SK-N-SH treated with all-trans-retinoic acid at 6 μM for 48 hours (cell line): ENCODE measurements around the gene SURF1.

ENCODE experiments used
- ARNTL ChIP-seq: fragments of 450-650 bp; formaldehyde crosslinking; IDR thresholded peaks from 2 replicates; pipeline ENCODE4 v1.5.0; 2020; ENCODE audit warnings: low read depth, mild to moderate bottlenecking, moderate library complexity, borderline replicate concordance
- CREB5 ChIP-seq: fragments of 250-450 bp; sonication (Bioruptor Pico); IDR thresholded peaks from 2 replicates; pipeline ENCODE4 v1.5.1; 2020; ENCODE audit warnings: low read depth, mild to moderate bottlenecking, moderate library complexity
- CSDC2 ChIP-seq: fragments of 250-450 bp; sonication (Bioruptor Pico); IDR thresholded peaks from 2 replicates; pipeline ENCODE4 v1.5.0; 2020; ENCODE audit warnings: mild to moderate bottlenecking, moderate library complexity
- CSRNP3 ChIP-seq: fragments of 250-450 bp; sonication (Bioruptor Pico); IDR thresholded peaks from 2 replicates; pipeline ENCODE4 v1.5.1; 2021; ENCODE audit warnings: mild to moderate bottlenecking, moderate library complexity
- ESRRG ChIP-seq: fragments of 250-450 bp; sonication (Bioruptor Pico); IDR thresholded peaks from 2 replicates; pipeline ENCODE4 v1.6.1; 2021; ENCODE audit warnings: mild to moderate bottlenecking
- GLIS3 ChIP-seq: fragments of 250-450 bp; sonication (Bioruptor Pico); IDR thresholded peaks from 2 replicates; pipeline ENCODE4 v1.5.0; 2020; ENCODE audit warnings: mild to moderate bottlenecking, moderate library complexity
- ISL1 ChIP-seq: fragments of 250-450 bp; sonication (Bioruptor Pico); IDR thresholded peaks from 2 replicates; pipeline ENCODE4 v2.1.2; 2022; ENCODE audit warnings: mild to moderate bottlenecking, moderate library complexity
- PATZ1 ChIP-seq: fragments of 250-450 bp; sonication (Bioruptor Pico); IDR thresholded peaks from 2 replicates; pipeline ENCODE4 v1.8.0; 2020; ENCODE audit warnings: mild to moderate bottlenecking, moderate library complexity, borderline replicate concordance
- PPARA ChIP-seq: fragments of 250-450 bp; sonication (Bioruptor Pico); IDR thresholded peaks from 2 replicates; pipeline ENCODE4 v1.5.0; 2020; ENCODE audit warnings: mild to moderate bottlenecking, borderline replicate concordance
- RARB ChIP-seq: fragments of 250-450 bp; sonication (Bioruptor Pico); IDR thresholded peaks from 2 replicates; pipeline ENCODE4 v1.8.0; 2021; ENCODE audit warnings: mild to moderate bottlenecking, moderate library complexity
- ZC3H10 ChIP-seq: fragments of 250-450 bp; sonication (Bioruptor Pico); IDR thresholded peaks from 2 replicates; pipeline ENCODE4 v1.5.1; 2021; ENCODE audit warnings: mild to moderate bottlenecking, moderate library complexity
- ZFP3 ChIP-seq: fragments of 250-450 bp; sonication (Bioruptor Pico); IDR thresholded peaks from 2 replicates; pipeline ENCODE4 v1.5.0; 2020; ENCODE audit warnings: mild to moderate bottlenecking, moderate library complexity
- ZFP30 ChIP-seq: fragments of 450-650 bp; formaldehyde crosslinking; IDR thresholded peaks from 2 replicates; pipeline ENCODE4 v1.5.0; 2022; ENCODE audit warnings: mild to moderate bottlenecking, moderate library complexity
- ZNF70 ChIP-seq: fragments of 450-650 bp; formaldehyde crosslinking; IDR thresholded peaks from 2 replicates; pipeline ENCODE4 v1.5.0; 2020; ENCODE audit warnings: mild to moderate bottlenecking, moderate library complexity

GRCh38 chr9:133360400-133361393 lies 4.4 kb upstream of the SURF1 start:
- TF ChIP-seq ZNF70 (CRISPR knock-in tag) (no peak), ARNTL (CRISPR knock-in tag) (no peak), ISL1 (CRISPR knock-in tag) (no peak), CSRNP3 (CRISPR knock-in tag) (no peak), PPARA (CRISPR knock-in tag) (no peak), ESRRG (CRISPR knock-in tag) (no peak), ZFP30 (CRISPR knock-in tag) (no peak), CSDC2 (CRISPR knock-in tag) (no peak), CREB5 (CRISPR knock-in tag) (no peak), ZFP3 (CRISPR knock-in tag) (no peak), RARB (CRISPR knock-in tag) (no peak), GLIS3 (CRISPR knock-in tag) (no peak), ZC3H10 (no peak), PATZ1 (no peak)
